Pancreas (tissue), 10 donors: ENCODE measurements around the gene OSBPL3. TPM values are rescaled to one million over a fixed set of nuclear protein-coding genes. Genes with fewer than 3 reads are reported as not detected.

Experiments used
- ATAC-seq, 4 donors: fragments of 200-7000 bp; cut with Tn5 transposase; one replicate each; pipeline versions ENCODE4 v1.8.0 to v1.9.1; 2020; ENCODE audit warnings: mild to moderate bottlenecking in 4 of 4, moderate library complexity in 4 of 4
- DNase-seq, 6 donors: peaks; one replicate each; pipeline ENCODE4 v3.0.0-alpha.2; 2020
- FAIRE-seq: peaks from 2 replicates; lab custom pipeline; 2012; peaks lifted over from hg19 to GRCh38; lab: Jason Lieb, UNC
- H3K27ac ChIP-seq, 4 donors: fragments of 200-600 bp; sonication (generic); 1 replicate in 3 of 4; 2 replicates in 1 of 4; pipeline versions ENCODE4 v1.5.0 to v1.8.0; 2020
- H3K27me3 ChIP-seq, 4 donors: fragments of 200-600 bp; one replicate each; pipeline ENCODE4 v1.8.0; 2021
- H3K36me3 ChIP-seq, 3 donors: fragments of 200-600 bp; sonication (generic) in 1 of 3; one replicate each; pipeline versions ENCODE4 v1.5.0 to v1.8.0; 2020 to 2021
- H3K4me1 ChIP-seq, 3 donors: fragments of 200-600 bp; one replicate each; pipeline ENCODE4 v1.8.0; 2021
- H3K4me3 ChIP-seq, 4 donors: fragments of 200-600 bp; sonication (generic) in 2 of 4; one replicate each; pipeline versions ENCODE4 v1.5.0 to v1.8.0; 2020 to 2021
- H3K9me3 ChIP-seq, 4 donors: fragments of 200-600 bp; one replicate each; pipeline ENCODE4 v1.8.0; 2021
- WGBS, 2 donors: extraction: QIAGEN DNeasy Blood & Tissue Kit; methylation state at CpG; one replicate each; pipeline ENCODE4 v1.1.7; 2013; 5-methylcytosine and 5-hydroxymethylcytosine counted together
- intact Hi-C, 3 donors: fragments of 100-400 bp; cut with DNase I; formaldehyde crosslinking; loops; one replicate each; pipeline versions ENCODE4 v1.11.1 to v1.14.2; 2022
- polyA plus RNA-seq, 2 donors: library from polyadenylated mRNA; stranded (reverse); fragments of 200-250 nt; gene quantifications; one replicate each; pipeline ENCODE4 v1.2.3, GENCODE V29; 2013
- total RNA-seq, 6 donors: library from RNA; stranded (reverse); fragmentation: NEBNext Ultra II Directional in 4 of 6; extraction: Animal tissue kit (Norgen Biotek cat#: 25700) in 4 of 6; gene quantifications; one replicate each; pipeline versions ENCODE4 v1.2.1 to v1.2.4, GENCODE V29; 2021 to 2023
- TF ChIP-seq, protein P1 (sequence below), 4 donors: fragments of 200-600 bp; sonication (generic) in 3 of 4; IDR thresholded peaks; one replicate each; pipeline versions ENCODE4 v1.5.0 to v1.8.0; 2021; ENCODE audit warnings: antibody characterized with exemption in 4 of 4
- donor health status: healthy with polysubstance abuse.
- donor health status: DM: no; HTN: no; CAD: no; lungs with moderate emphysema.
- donor health status: DM: no; HTN: no; CAD: no.
- donor health status: control.
- donor health status: control.
- donor health status: Bipolar disorder and iron deficiency.
- donor health status: DM: yes; HTN: yes; CAD: no.
- donor health status: DM: no; HTN: no; CAD: no.
- donor health status: DM: no; HTN: no; CAD: no.
- donor health status: DM: yes; HTN: yes; CAD: no.

OSBPL3 gene
- total and polyA plus RNA-seq, 8 donors: 1.5 to 9.5 (median 3.9) TPM

GRCh38 chr7:24926623-24927524 is 53.1 kb downstream of the OSBPL3 start:
- FAIRE-seq (no peak), DNase-seq (no peak), ATAC-seq (no peak)
- TF ChIP-seq, protein P1, sequence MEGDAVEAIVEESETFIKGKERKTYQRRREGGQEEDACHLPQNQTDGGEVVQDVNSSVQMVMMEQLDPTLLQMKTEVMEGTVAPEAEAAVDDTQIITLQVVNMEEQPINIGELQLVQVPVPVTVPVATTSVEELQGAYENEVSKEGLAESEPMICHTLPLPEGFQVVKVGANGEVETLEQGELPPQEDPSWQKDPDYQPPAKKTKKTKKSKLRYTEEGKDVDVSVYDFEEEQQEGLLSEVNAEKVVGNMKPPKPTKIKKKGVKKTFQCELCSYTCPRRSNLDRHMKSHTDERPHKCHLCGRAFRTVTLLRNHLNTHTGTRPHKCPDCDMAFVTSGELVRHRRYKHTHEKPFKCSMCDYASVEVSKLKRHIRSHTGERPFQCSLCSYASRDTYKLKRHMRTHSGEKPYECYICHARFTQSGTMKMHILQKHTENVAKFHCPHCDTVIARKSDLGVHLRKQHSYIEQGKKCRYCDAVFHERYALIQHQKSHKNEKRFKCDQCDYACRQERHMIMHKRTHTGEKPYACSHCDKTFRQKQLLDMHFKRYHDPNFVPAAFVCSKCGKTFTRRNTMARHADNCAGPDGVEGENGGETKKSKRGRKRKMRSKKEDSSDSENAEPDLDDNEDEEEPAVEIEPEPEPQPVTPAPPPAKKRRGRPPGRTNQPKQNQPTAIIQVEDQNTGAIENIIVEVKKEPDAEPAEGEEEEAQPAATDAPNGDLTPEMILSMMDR (IDR thresholded peaks at IDR 0.05): no peak
- Histone ChIP-seq H3K36me3 (no peaks in the 10 kb centered on the region), H3K4me3 (no peak overlapping the region), H3K4me1 (peaks cover 2 to 10% (median 8%) of the 10 kb centered on the region in 3 donors), H3K9me3 (no peaks in the 10 kb centered on the region), H3K27me3 (no peaks in the 10 kb centered on the region), H3K27ac (no peak overlapping the region)
- intact Hi-C loops: no loop called here
- 75 to 79% methylated on average over 5 of the region's 5 CpGs for WGBS, 2 donors

- no peaks in the 10 kb centered on the region for H3K27me3 ChIP-seq
- intact Hi-C loops: no loop called here
- H3K4me3 ChIP-seq: no peak overlapping the region
- FAIRE-seq (no peak), ATAC-seq (peak; percentile 68 to 76 (median 75)), DNase-seq (no peak)
- peaks cover 7 to 26% (median 17%) of the 10 kb centered on the region in 3 donors for H3K4me1 ChIP-seq
- no peaks in the 10 kb centered on the region for H3K9me3 ChIP-seq
- no peaks in the 10 kb centered on the region for H3K36me3 ChIP-seq
- TF ChIP-seq, protein P1 (IDR thresholded peaks at IDR 0.05): no peak
- WGBS, 2 donors: 63 to 76% methylated on average over 7 of the region's 7 CpGs
- H3K27ac ChIP-seq: no peak overlapping the region
Measured at GRCh38 chr7:24924375-24924774, 55.6 kb downstream of the OSBPL3 start.

DNA sequence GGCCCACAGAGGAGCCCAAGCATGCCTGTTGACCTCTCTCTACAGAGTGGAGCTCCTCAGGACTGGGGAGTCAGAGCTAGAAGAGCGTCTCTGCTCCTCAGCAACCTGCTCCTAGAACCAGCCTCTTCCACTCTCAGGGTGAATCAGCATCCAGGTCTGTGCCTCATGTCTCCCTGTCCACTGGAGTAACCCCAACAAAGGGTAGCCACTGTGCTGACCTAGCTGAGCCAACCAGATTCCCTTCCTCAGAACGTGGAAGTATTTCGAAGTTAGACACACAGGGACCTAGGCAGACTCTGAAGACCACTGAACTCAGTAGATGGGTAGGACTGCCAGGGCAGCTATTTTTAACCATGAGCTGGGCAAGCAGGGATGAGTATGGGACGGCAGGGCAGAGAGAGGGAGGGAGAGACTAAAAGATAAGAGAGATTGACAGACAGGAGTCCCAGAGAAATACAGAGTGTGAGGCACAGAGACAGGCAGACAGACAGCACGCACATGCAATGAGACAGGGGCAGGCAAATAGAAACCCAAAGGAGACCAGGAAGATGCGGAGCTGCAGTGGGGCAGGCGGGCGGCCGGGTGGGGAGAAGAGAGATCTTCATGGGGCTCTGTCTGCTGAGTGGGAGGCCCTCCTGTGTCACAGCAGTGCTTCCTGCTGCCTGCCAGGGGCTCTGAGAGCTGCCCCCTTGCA is 56.7 kb downstream of the OSBPL3 start:
- Histone ChIP-seq H3K4me1 (peaks cover 7 to 26% (median 17%) of the 10 kb centered on the region in 3 donors), H3K9me3 (no peaks in the 10 kb centered on the region), H3K27me3 (no peaks in the 10 kb centered on the region), H3K4me3 (no peak overlapping the region), H3K36me3 (no peaks in the 10 kb centered on the region), H3K27ac (no peak overlapping the region)
- FAIRE-seq (no peak), DNase-seq (no peak), ATAC-seq (no peak)
- intact Hi-C loops: no loop called here
- TF ChIP-seq, protein P1 (IDR thresholded peaks at IDR 0.05): no peak
- WGBS, 2 donors: 93 to 95% methylated on average over 9 of the region's 9 CpGs

GRCh38 chr7:24922099-24922773 is 57.7 kb downstream of the OSBPL3 start:
- H3K4me1 ChIP-seq: peaks cover 7 to 26% (median 17%) of the 10 kb centered on the region in 3 donors
- intact Hi-C loops: no loop called here
- H3K27ac ChIP-seq: peak overlapping the region; percentile 32 to 57 (median 52)
- no peaks in the 10 kb centered on the region for H3K27me3 ChIP-seq
- ATAC-seq (peak; percentile 20 to 54 (median 47)), DNase-seq (no peak), FAIRE-seq (no peak)
- WGBS, 2 donors: 54 to 64% methylated on average over 5 of the region's 5 CpGs
- H3K9me3 ChIP-seq: no peaks in the 10 kb centered on the region
- H3K36me3 ChIP-seq: no peaks in the 10 kb centered on the region
- TF ChIP-seq, protein P1 (IDR thresholded peaks at IDR 0.05): no peak
- H3K4me3 ChIP-seq: no peak overlapping the region
